HG03066 (cell line): ENCODE results near the gene CHST12.

Source experiments
- ATAC-seq: cut with Tn5 transposase; IDR thresholded peaks from one replicate; pipeline ENCODE4 v1.9.1; 2021; ENCODE audit warnings: low read depth; ENCODE audit not compliant: unreplicated experiment

Gene CHST12

GRCh38 chr7:2495418-2496299, 92.2 kb downstream of the CHST12 start:
- ATAC-seq, result no peak

GRCh38 chr7:2496375-2496774, 93.0 kb downstream of the CHST12 start:
- no peak for ATAC-seq

- ATAC-seq, result no peak
These were observed 93.7 kb downstream of the CHST12 start for GRCh38 chr7:2497065-2497464.

- ATAC-seq, result no peak
These were observed 94.3 kb downstream of the CHST12 start for GRCh38 chr7:2497500-2498336.
